Ovary (tissue), 3 donors: ENCODE measurements around the gene NWD2.

ENCODE experiments used
- EP300 ChIP-seq: sonication (generic); formaldehyde crosslinking; IDR thresholded peaks from one replicate; pipeline ENCODE4 v1.6.1; 2017; ENCODE audit warnings: antibody characterized with exemption
- POLR2A ChIP-seq: fragments of 450-650 bp; IDR thresholded peaks from one replicate; pipeline ENCODE4 v1.6.1; 2017; ENCODE audit warnings: antibody characterized with exemption, mild to moderate bottlenecking, moderate library complexity
- TF ChIP-seq, protein P1 (sequence below), 3 donors: fragments of 450-650 bp in 2 of 3; fragments of 200-600 bp in 1 of 3; IDR thresholded peaks; one replicate each; pipeline versions ENCODE4 v1.5.1 to v1.8.0; 2016 to 2022; ENCODE audit warnings: antibody characterized with exemption in 3 of 3, mild to moderate bottlenecking in 1 of 3
- donor health status: DM: no; HTN: no; CAD: no.

DNA sequence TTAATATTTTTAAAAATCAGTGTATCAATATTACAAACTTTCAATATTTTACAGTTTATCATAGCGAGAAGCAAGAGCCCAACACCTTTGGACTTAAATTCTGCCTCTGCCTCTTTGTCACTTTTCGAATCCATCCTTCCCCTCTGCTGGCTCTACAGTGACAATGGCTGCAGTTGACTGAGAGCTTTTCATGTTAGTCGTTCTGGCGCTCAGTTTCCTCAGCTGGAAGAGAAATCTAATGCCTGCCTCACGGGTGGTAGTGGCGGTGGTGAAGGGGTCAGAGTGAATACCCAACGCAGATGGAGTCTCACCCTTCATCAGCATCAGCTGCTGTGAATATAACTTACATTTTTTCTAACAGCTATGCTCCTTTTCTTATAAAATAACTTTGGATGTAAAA is 144.8 kb downstream of the NWD2 start:
- TF ChIP-seq, protein P1, sequence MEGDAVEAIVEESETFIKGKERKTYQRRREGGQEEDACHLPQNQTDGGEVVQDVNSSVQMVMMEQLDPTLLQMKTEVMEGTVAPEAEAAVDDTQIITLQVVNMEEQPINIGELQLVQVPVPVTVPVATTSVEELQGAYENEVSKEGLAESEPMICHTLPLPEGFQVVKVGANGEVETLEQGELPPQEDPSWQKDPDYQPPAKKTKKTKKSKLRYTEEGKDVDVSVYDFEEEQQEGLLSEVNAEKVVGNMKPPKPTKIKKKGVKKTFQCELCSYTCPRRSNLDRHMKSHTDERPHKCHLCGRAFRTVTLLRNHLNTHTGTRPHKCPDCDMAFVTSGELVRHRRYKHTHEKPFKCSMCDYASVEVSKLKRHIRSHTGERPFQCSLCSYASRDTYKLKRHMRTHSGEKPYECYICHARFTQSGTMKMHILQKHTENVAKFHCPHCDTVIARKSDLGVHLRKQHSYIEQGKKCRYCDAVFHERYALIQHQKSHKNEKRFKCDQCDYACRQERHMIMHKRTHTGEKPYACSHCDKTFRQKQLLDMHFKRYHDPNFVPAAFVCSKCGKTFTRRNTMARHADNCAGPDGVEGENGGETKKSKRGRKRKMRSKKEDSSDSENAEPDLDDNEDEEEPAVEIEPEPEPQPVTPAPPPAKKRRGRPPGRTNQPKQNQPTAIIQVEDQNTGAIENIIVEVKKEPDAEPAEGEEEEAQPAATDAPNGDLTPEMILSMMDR (IDR thresholded peaks at IDR 0.05), result no peak
- TF ChIP-seq POLR2A (no peak), EP300 (no peak)
